ENCODE data around the gene MTF1. TPM values are rescaled to one million over a fixed set of nuclear protein-coding genes. Genes with fewer than 3 reads are reported as not detected.

MTF1 gene
- total RNA-seq, 1 donor from 2014 or later: 10.6 TPM

GRCh38 chr1:37828410-37829074, 30.9 kb downstream of the MTF1 start:
- Histone ChIP-seq H3K4me1 (no peaks in the 10 kb centered on the region), H3K4me3 (no peak overlapping the region), H3K36me3 (peaks cover 55 to 59% of the 10 kb centered on the region in 2 donors), H3K27me3 (no peaks in the 10 kb centered on the region), H3K9me3 (no peaks in the 10 kb centered on the region), H3K27ac (no peak overlapping the region)
- intact Hi-C loops (cut with DNase I): no loop called here
- TF ChIP-seq CTCF (IDR thresholded peaks at IDR 0.05): no peak
- no peak for DNase-seq (ENCODE audit: low spot score in 2 of 2)

- no peak overlapping the region for H3K4me3 ChIP-seq
- no peak for DNase-seq (ENCODE audit: low spot score in 2 of 2)
- no peak for TF ChIP-seq CTCF (IDR thresholded peaks at IDR 0.05)
- no peak overlapping the region for H3K27ac ChIP-seq
- no peaks in the 10 kb centered on the region for H3K27me3 ChIP-seq
- H3K4me1 ChIP-seq: no peaks in the 10 kb centered on the region
- intact Hi-C loops (cut with DNase I): no loop called here
- H3K9me3 ChIP-seq: no peaks in the 10 kb centered on the region
- H3K36me3 ChIP-seq: peaks cover 58 to 60% of the 10 kb centered on the region in 2 donors
Measured at GRCh38 chr1:37825506-37825905, 33.9 kb downstream of the MTF1 start.

- intact Hi-C loops (cut with DNase I): no loop called here
- Histone ChIP-seq H3K27ac (no peak overlapping the region), H3K36me3 (peaks cover 53 to 55% of the 10 kb centered on the region in 2 donors), H3K27me3 (no peaks in the 10 kb centered on the region), H3K9me3 (no peaks in the 10 kb centered on the region), H3K4me1 (no peaks in the 10 kb centered on the region), H3K4me3 (no peak overlapping the region)
- TF ChIP-seq CTCF (IDR thresholded peaks at IDR 0.05): no peak
- no peak for DNase-seq (ENCODE audit: low spot score in 2 of 2)
Measured at GRCh38 chr1:37824001-37824400, 35.4 kb downstream of the MTF1 start.

- H3K36me3 ChIP-seq: peaks cover 51 to 53% of the 10 kb centered on the region in 2 donors
- no peaks in the 10 kb centered on the region for H3K9me3 ChIP-seq
- no peaks in the 10 kb centered on the region for H3K27me3 ChIP-seq
- no peak for TF ChIP-seq CTCF (IDR thresholded peaks at IDR 0.05)
- intact Hi-C loops (cut with DNase I): no loop called here
- no peaks in the 10 kb centered on the region for H3K4me1 ChIP-seq
- no peak overlapping the region for H3K4me3 ChIP-seq
- no peak for DNase-seq (ENCODE audit: low spot score in 2 of 2)
- no peak overlapping the region for H3K27ac ChIP-seq
Measured at GRCh38 chr1:37822906-37823815, 36.2 kb downstream of the MTF1 start.

- intact Hi-C loops (cut with DNase I): no loop called here
- H3K27me3 ChIP-seq: no peaks in the 10 kb centered on the region
- TF ChIP-seq CTCF (IDR thresholded peaks at IDR 0.05): no peak
- no peak for DNase-seq (ENCODE audit: low spot score in 2 of 2)
- H3K27ac ChIP-seq: no peak overlapping the region
- H3K9me3 ChIP-seq: no peaks in the 10 kb centered on the region
- H3K36me3 ChIP-seq: peaks cover 53 to 63% of the 10 kb centered on the region in 2 donors
- H3K4me1 ChIP-seq: no peaks in the 10 kb centered on the region
- no peak overlapping the region for H3K4me3 ChIP-seq
Measured at GRCh38 chr1:37821481-37821880, 37.9 kb downstream of the MTF1 start.
